SK-N-SH treated with all-trans-retinoic acid at 6 μM for 48 hours (cell line): ENCODE results near the gene EOLA1.

Experiments used
- ARNTL ChIP-seq: fragments of 450-650 bp; formaldehyde crosslinking; IDR thresholded peaks from 2 replicates; pipeline ENCODE4 v1.5.0; 2020; ENCODE audit warnings: low read depth, mild to moderate bottlenecking, moderate library complexity, borderline replicate concordance
- BACH2 ChIP-seq: fragments of 250-450 bp; sonication (Bioruptor Pico); IDR thresholded peaks from 2 replicates; pipeline ENCODE4 v1.9.0; 2021; ENCODE audit warnings: mild to moderate bottlenecking, borderline replicate concordance
- CSDC2 ChIP-seq: fragments of 250-450 bp; sonication (Bioruptor Pico); IDR thresholded peaks from 2 replicates; pipeline ENCODE4 v1.5.0; 2020; ENCODE audit warnings: mild to moderate bottlenecking, moderate library complexity
- PATZ1 ChIP-seq: fragments of 250-450 bp; sonication (Bioruptor Pico); IDR thresholded peaks from 2 replicates; pipeline ENCODE4 v1.8.0; 2020; ENCODE audit warnings: mild to moderate bottlenecking, moderate library complexity, borderline replicate concordance
- RARB ChIP-seq: fragments of 250-450 bp; sonication (Bioruptor Pico); IDR thresholded peaks from 2 replicates; pipeline ENCODE4 v1.8.0; 2021; ENCODE audit warnings: mild to moderate bottlenecking, moderate library complexity
- SNAI2 ChIP-seq: fragments of 250-450 bp; sonication (Bioruptor Pico); IDR thresholded peaks from 2 replicates; pipeline ENCODE4 v1.5.0; 2020; ENCODE audit warnings: mild to moderate bottlenecking, moderate library complexity
- TSHZ2 ChIP-seq: fragments of 250-450 bp; sonication (Bioruptor Pico); IDR thresholded peaks from 2 replicates; pipeline ENCODE4 v1.5.0; 2020; ENCODE audit warnings: mild to moderate bottlenecking, moderate library complexity
- ZC3H10 ChIP-seq: fragments of 250-450 bp; sonication (Bioruptor Pico); IDR thresholded peaks from 2 replicates; pipeline ENCODE4 v1.5.1; 2021; ENCODE audit warnings: mild to moderate bottlenecking, moderate library complexity
- ZFP3 ChIP-seq: fragments of 250-450 bp; sonication (Bioruptor Pico); IDR thresholded peaks from 2 replicates; pipeline ENCODE4 v1.5.0; 2020; ENCODE audit warnings: mild to moderate bottlenecking, moderate library complexity
- ZFP30 ChIP-seq: fragments of 450-650 bp; formaldehyde crosslinking; IDR thresholded peaks from 2 replicates; pipeline ENCODE4 v1.5.0; 2022; ENCODE audit warnings: mild to moderate bottlenecking, moderate library complexity
- ZNF565 ChIP-seq: fragments of 450-650 bp; formaldehyde crosslinking; conservative IDR thresholded peaks from 2 replicates; pipeline ENCODE4 v1.5.0; 2020; ENCODE audit warnings: low read depth, mild to moderate bottlenecking, moderate library complexity
- ZNF8 ChIP-seq: fragments of 450-650 bp; formaldehyde crosslinking; IDR thresholded peaks from 2 replicates; pipeline ENCODE4 v1.5.0; 2020; ENCODE audit warnings: mild to moderate bottlenecking, moderate library complexity

- no peak for TF ChIP-seq ZFP30 (CRISPR knock-in tag)
- TF ChIP-seq CSDC2 (CRISPR knock-in tag): no peak
- TF ChIP-seq RARB (CRISPR knock-in tag): no peak
- TF ChIP-seq TSHZ2 (CRISPR knock-in tag): no peak
- no peak for TF ChIP-seq ZFP3
- TF ChIP-seq SNAI2 (CRISPR knock-in tag): no peak
- TF ChIP-seq ARNTL (CRISPR knock-in tag): no peak
- TF ChIP-seq PATZ1: no peak
- no peak for TF ChIP-seq ZC3H10
- no peak for TF ChIP-seq BACH2 (CRISPR knock-in tag)
- TF ChIP-seq ZNF565 (CRISPR knock-in tag): no peak
- TF ChIP-seq ZNF8 (CRISPR knock-in tag): no peak
Measured at GRCh38 chrX:149497054-149497453, 43.8 kb upstream of the EOLA1 start.
